Measurements from ENCODE around the gene SCPEP1.

DNA sequence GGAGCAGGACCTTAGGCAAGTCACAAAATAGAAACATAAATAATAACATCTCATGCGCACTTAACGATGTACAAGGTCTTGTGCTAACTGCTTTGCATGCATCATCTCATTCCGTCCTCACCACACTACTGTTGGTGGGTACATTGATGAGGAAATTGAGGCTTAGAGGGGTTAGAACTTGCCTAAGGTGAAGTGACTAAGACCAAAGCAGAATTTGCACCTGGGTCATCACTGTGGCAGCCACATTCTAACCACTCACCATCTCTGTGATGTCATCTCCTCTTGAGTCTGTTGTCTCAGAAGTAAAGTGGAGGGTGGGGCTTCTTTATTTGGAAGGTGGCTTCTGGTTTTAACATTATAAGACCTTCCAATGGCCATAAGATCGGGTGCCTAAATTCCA is 43.7 kb upstream of the SCPEP1 start:
- TF ChIP-seq, protein P1, sequence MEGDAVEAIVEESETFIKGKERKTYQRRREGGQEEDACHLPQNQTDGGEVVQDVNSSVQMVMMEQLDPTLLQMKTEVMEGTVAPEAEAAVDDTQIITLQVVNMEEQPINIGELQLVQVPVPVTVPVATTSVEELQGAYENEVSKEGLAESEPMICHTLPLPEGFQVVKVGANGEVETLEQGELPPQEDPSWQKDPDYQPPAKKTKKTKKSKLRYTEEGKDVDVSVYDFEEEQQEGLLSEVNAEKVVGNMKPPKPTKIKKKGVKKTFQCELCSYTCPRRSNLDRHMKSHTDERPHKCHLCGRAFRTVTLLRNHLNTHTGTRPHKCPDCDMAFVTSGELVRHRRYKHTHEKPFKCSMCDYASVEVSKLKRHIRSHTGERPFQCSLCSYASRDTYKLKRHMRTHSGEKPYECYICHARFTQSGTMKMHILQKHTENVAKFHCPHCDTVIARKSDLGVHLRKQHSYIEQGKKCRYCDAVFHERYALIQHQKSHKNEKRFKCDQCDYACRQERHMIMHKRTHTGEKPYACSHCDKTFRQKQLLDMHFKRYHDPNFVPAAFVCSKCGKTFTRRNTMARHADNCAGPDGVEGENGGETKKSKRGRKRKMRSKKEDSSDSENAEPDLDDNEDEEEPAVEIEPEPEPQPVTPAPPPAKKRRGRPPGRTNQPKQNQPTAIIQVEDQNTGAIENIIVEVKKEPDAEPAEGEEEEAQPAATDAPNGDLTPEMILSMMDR (IDR thresholded peaks at IDR 0.05): no peak
- no peak for TF ChIP-seq POLR2A (IDR thresholded peaks at IDR 0.05)
